Effector memory CD4-positive, alpha-beta T cell (primary cell): Measurements from ENCODE around the gene IL36RN.

ENCODE experiments used
- DNase-seq, 3 donors: peaks; one replicate each; pipeline ENCODE4 v3.0.0-alpha.2; 2020
- H3K27ac ChIP-seq: 2 replicates; pipeline ENCODE4 v1.7.0; 2013; ENCODE audit warnings: mild to moderate bottlenecking, low read length, moderate library complexity; ENCODE audit not compliant: insufficient read depth, poor library complexity, severe bottlenecking
- H3K27me3 ChIP-seq: replicated peaks from 2 replicates; pipeline ENCODE4 v1.7.0; 2013; ENCODE audit warnings: mild to moderate bottlenecking, low read length; ENCODE audit not compliant: insufficient read depth, control insufficient read depth, poor library complexity, severe bottlenecking
- H3K36me3 ChIP-seq: 2 replicates; pipeline ENCODE4 v1.7.0; 2013; ENCODE audit warnings: mild to moderate bottlenecking, low read length, moderate library complexity; ENCODE audit not compliant: control insufficient read depth, insufficient read depth
- H3K4me1 ChIP-seq: 2 replicates; pipeline ENCODE4 v1.7.0; 2013; ENCODE audit warnings: low read length, mild to moderate bottlenecking; ENCODE audit not compliant: control insufficient read depth, insufficient read depth, poor library complexity, severe bottlenecking
- H3K4me3 ChIP-seq: 2 replicates; pipeline ENCODE4 v1.7.0; 2013; ENCODE audit warnings: low read length, low read depth, mild to moderate bottlenecking; ENCODE audit not compliant: insufficient read depth, poor library complexity, severe bottlenecking
- H3K9me3 ChIP-seq: 2 replicates; pipeline ENCODE4 v1.7.0; 2013; ENCODE audit warnings: mild to moderate bottlenecking, low read length, moderate library complexity; ENCODE audit not compliant: control insufficient read depth

Gene IL36RN

GRCh38 chr2:113112441-113112840 is 53.4 kb downstream of the IL36RN start:
- H3K27me3 ChIP-seq: no peaks in the 10 kb centered on the region

GRCh38 chr2:113112871-113113270 is 53.9 kb downstream of the IL36RN start:
- DNase-seq: no peak
- H3K27me3 ChIP-seq: no peaks in the 10 kb centered on the region
- no peaks in the 10 kb centered on the region for H3K9me3 ChIP-seq
- H3K36me3 ChIP-seq: no peaks in the 10 kb centered on the region
- no peak overlapping the region for H3K27ac ChIP-seq
- H3K4me3 ChIP-seq: no peak overlapping the region
- H3K4me1 ChIP-seq: peaks cover 16% of the 10 kb centered on the region

More at GRCh38 chr2:113112441-113112840, 53.4 kb downstream of the IL36RN start:
- Histone ChIP-seq H3K4me3 (no peak overlapping the region), H3K4me1 (peaks cover 16% of the 10 kb centered on the region), H3K36me3 (no peaks in the 10 kb centered on the region), H3K9me3 (no peaks in the 10 kb centered on the region), H3K27ac (no peak overlapping the region)
- DNase-seq: no peak

- H3K4me3 ChIP-seq: no peak overlapping the region
- no peaks in the 10 kb centered on the region for H3K36me3 ChIP-seq
- DNase-seq: no peak
- H3K27me3 ChIP-seq: no peaks in the 10 kb centered on the region
- H3K9me3 ChIP-seq: no peaks in the 10 kb centered on the region
- peaks cover 16% of the 10 kb centered on the region for H3K4me1 ChIP-seq
- no peak overlapping the region for H3K27ac ChIP-seq
Observed at GRCh38 chr2:113113807-113114206, 54.8 kb downstream of the IL36RN start.
